Breast epithelium (tissue), 4 donors: ENCODE results near the gene MPRIP. TPM values are rescaled to one million over a fixed set of nuclear protein-coding genes. Genes with fewer than 3 reads are reported as not detected.
A peak's percentile ranks its signal among the peaks of the same experiment; 100 is the strongest.

Source experiments
- DNase-seq, 2 donors: peaks; one replicate each; pipeline ENCODE4 v3.0.0-alpha.2; 2019; ENCODE audit warnings: low spot score in 2 of 2
- H3K27ac ChIP-seq, 2 donors: fragments of 200-600 bp; sonication (generic) in 1 of 2; one replicate each; pipeline ENCODE4 v1.5.1; 2016 to 2019; ENCODE audit warnings: mild to moderate bottlenecking in 1 of 2
- H3K27me3 ChIP-seq, 2 donors: fragments of 200-600 bp; sonication (generic) in 1 of 2; one replicate each; pipeline versions ENCODE4 v1.5.1 to v1.6.0; 2017 to 2019; ENCODE audit warnings: control low read depth in 1 of 2, mild to moderate bottlenecking in 1 of 2
- H3K36me3 ChIP-seq: fragments of 200-600 bp; one replicate; pipeline ENCODE4 v1.5.1; 2019
- H3K4me1 ChIP-seq, 2 donors: fragments of 200-600 bp; sonication (generic); one replicate each; pipeline ENCODE4 v1.5.1; 2016 to 2019; ENCODE audit warnings: control low read depth in 1 of 2
- H3K4me3 ChIP-seq, 3 donors: fragments of 200-600 bp; sonication (generic); 1 replicate in 2 of 3; 2 replicates in 1 of 3; pipeline ENCODE4 v1.5.1; 2016 to 2019; ENCODE audit warnings: mild to moderate bottlenecking in 3 of 3, moderate library complexity in 2 of 3
- H3K9me3 ChIP-seq, 2 donors: fragments of 200-600 bp; sonication (generic) in 1 of 2; one replicate each; pipeline ENCODE4 v1.5.1; 2016 to 2019; ENCODE audit warnings: control low read depth in 1 of 2
- POLR2A ChIP-seq: fragments of 450-650 bp; IDR thresholded peaks from one replicate; pipeline ENCODE4 v1.6.1; 2016; ENCODE audit warnings: antibody characterized with exemption, mild to moderate bottlenecking, moderate library complexity
- POLR2AphosphoS5 ChIP-seq, 3 donors: sonication (generic); formaldehyde crosslinking; IDR thresholded peaks; one replicate each; pipeline ENCODE4 v1.6.1; 2017; ENCODE audit warnings: antibody characterized with exemption in 3 of 3
- intact Hi-C: fragments of 100-400 bp; cut with DNase I; formaldehyde crosslinking; loops from one replicate; pipeline ENCODE4 v1.15.1; 2023; ENCODE audit warnings: low total_unique reads
- total RNA-seq, 3 donors: library from RNA; depleted of rRNA; stranded (reverse); fragments of >200 nt; gene quantifications; one replicate each; pipeline ENCODE4 v1.1.0, GENCODE V29; 2016
- TF ChIP-seq, protein P1 (sequence below), 3 donors: fragments of 450-650 bp; IDR thresholded peaks; one replicate each; pipeline ENCODE4 v1.5.1; 2016 to 2017; ENCODE audit warnings: antibody characterized with exemption in 3 of 3, mild to moderate bottlenecking in 3 of 3, moderate library complexity in 3 of 3

MPRIP gene
- total RNA-seq, 3 donors from 2014 or later: 93.1 to 136 (median 124) TPM

GRCh38 chr17:17169396-17169795 lies 127.1 kb downstream of the MPRIP start:
- Histone ChIP-seq H3K27me3 (no peaks in the 10 kb centered on the region), H3K36me3 (no peaks in the 10 kb centered on the region), H3K27ac (no peak overlapping the region), H3K4me1 (no peaks in the 10 kb centered on the region), H3K9me3 (no peaks in the 10 kb centered on the region), H3K4me3 (no peak overlapping the region)
- TF ChIP-seq POLR2A: no peak
- TF ChIP-seq, protein P1, sequence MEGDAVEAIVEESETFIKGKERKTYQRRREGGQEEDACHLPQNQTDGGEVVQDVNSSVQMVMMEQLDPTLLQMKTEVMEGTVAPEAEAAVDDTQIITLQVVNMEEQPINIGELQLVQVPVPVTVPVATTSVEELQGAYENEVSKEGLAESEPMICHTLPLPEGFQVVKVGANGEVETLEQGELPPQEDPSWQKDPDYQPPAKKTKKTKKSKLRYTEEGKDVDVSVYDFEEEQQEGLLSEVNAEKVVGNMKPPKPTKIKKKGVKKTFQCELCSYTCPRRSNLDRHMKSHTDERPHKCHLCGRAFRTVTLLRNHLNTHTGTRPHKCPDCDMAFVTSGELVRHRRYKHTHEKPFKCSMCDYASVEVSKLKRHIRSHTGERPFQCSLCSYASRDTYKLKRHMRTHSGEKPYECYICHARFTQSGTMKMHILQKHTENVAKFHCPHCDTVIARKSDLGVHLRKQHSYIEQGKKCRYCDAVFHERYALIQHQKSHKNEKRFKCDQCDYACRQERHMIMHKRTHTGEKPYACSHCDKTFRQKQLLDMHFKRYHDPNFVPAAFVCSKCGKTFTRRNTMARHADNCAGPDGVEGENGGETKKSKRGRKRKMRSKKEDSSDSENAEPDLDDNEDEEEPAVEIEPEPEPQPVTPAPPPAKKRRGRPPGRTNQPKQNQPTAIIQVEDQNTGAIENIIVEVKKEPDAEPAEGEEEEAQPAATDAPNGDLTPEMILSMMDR (IDR thresholded peaks at IDR 0.05): no peak
- intact Hi-C loops: no loop called here
- no peak for DNase-seq

DNA sequence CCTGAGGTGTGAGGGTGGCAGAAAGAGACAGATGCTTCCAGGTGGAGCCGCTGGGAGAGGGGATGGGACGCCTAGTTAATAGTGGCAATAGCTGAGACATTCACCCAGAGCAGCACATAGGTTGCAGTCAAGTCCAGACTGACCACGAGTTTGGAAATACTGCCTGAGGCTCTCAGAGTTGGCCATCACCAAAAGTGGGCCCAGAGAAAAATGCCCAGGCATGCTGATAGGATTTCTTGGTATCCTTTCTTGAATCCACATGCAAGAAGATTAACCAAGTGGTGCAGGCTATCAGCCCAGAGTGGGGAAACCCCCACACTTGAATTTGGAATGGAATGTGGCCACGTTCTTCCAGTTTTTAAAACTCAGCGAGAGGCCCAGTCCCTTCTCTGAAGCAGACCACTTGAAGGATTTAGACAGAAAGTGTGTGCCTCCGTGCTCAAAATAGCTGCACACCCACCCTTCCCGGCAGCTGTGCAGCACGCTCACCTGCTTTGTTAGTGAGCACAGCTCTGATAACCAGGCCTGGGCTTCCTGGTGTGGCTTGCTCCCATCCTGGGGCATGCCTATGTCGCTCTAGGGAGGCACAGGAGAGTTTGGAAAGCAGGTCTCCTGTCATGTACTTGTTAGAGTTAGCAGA lies 128.2 kb downstream of the MPRIP start:
- Histone ChIP-seq H3K27ac (peak overlapping the region; percentile 33 to 63), H3K4me1 (no peaks in the 10 kb centered on the region), H3K4me3 (no peak overlapping the region), H3K27me3 (no peaks in the 10 kb centered on the region), H3K36me3 (no peaks in the 10 kb centered on the region), H3K9me3 (no peaks in the 10 kb centered on the region)
- intact Hi-C loops: loop anchor here (1.0 kb wide), 1 partner anchor 10 kb away; no protein-coding TSS in a partner anchor
- no peak for TF ChIP-seq POLR2A
- TF ChIP-seq, protein P1 (IDR thresholded peaks at IDR 0.05): no peak
- no peak for TF ChIP-seq POLR2AphosphoS5 (IDR thresholded peaks at IDR 0.05)
- DNase-seq: peak in 1 of 2 donors; percentile 65

- H3K4me3 ChIP-seq: no peak overlapping the region
- H3K27me3 ChIP-seq: no peaks in the 10 kb centered on the region
- no peaks in the 10 kb centered on the region for H3K4me1 ChIP-seq
- TF ChIP-seq POLR2AphosphoS5 (IDR thresholded peaks at IDR 0.05) (no peak), POLR2A (no peak)
- TF ChIP-seq, protein P1 (IDR thresholded peaks at IDR 0.05): no peak
- intact Hi-C loops: no loop called here
- DNase-seq: no peak
- H3K27ac ChIP-seq: peak overlapping the region; percentile 33 to 63
- H3K36me3 ChIP-seq: no peaks in the 10 kb centered on the region
- H3K9me3 ChIP-seq: no peaks in the 10 kb centered on the region
These were observed 128.9 kb downstream of the MPRIP start for GRCh38 chr17:17171186-17171585.

DNA sequence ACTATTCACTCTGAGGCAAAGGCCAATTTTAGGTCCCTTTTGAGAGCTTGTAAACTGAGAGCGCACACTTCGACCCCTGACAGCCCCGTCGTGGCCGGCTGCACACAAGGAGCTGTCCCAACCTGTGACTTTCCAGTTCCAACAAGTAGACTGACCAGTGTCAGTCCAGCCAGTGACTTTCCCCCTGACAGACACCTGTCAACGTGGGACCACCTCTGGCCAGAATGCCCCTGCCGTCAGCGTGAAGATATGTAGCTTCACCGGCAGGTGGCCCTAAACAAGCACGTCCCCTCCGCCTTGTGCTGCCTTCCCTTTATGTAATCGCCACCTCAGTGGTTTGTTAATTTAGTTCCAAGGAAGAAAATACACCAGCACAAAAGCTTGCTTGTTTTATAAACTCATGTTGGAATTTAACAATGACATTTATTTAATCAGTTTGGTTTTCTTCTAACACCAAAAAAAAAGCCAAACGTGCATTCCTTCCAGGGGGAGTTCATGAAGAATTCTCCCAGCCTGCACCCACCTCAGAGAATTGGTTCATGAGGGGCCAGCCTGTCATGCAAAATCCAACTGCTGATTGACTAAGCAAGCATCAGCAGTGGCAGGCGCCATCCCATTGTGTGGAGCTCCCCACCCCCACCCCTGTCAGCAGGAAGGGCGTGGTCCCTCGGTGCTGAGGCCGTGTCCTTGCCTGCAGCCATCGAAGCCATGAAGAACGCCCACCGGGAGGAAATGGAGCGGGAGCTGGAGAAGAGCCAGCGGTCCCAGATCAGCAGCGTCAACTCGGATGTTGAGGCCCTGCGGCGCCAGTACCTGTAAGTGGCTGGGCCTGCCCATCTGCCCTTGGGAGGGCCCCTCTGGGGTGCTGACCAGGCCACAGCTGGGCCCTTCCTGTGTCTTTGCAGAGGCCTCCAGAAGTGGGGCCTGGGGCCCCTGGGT lies 130.0 kb downstream of the MPRIP start:
- no peaks in the 10 kb centered on the region for H3K4me1 ChIP-seq
- H3K36me3 ChIP-seq: peaks cover 8% of the 10 kb centered on the region
- H3K4me3 ChIP-seq: no peak overlapping the region
- DNase-seq: no peak
- H3K27ac ChIP-seq: no peak overlapping the region
- no peaks in the 10 kb centered on the region for H3K27me3 ChIP-seq
- no peaks in the 10 kb centered on the region for H3K9me3 ChIP-seq
- TF ChIP-seq POLR2AphosphoS5 (IDR thresholded peaks at IDR 0.05): no peak
- TF ChIP-seq POLR2A: no peak
- TF ChIP-seq, protein P1 (IDR thresholded peaks at IDR 0.05): no peak
- intact Hi-C loops: no loop called here

DNA sequence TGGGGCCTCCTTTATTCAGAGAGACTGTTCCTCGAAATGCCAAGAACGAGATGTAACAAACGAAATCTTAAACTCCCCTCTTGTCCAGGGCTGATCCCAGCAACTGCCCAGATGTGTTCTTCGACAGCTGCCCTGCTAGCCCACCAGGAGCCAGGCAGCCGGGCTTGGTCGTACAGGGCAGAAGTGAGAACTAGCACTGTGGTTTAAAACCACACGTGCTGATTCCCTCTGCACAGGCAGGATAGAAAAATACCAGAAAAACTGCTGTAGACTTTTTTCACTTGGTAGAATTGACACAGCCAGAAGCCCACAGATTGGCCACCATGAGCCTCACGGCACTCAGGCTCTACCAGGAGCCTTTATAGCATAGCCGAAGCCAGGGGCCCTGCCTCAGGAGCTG lies 130.7 kb downstream of the MPRIP start:
- peaks cover 10% of the 10 kb centered on the region for H3K36me3 ChIP-seq
- H3K4me3 ChIP-seq: no peak overlapping the region
- no peak for TF ChIP-seq POLR2AphosphoS5 (IDR thresholded peaks at IDR 0.05)
- TF ChIP-seq POLR2A: no peak
- TF ChIP-seq, protein P1 (IDR thresholded peaks at IDR 0.05): no peak
- H3K27ac ChIP-seq: no peak overlapping the region
- intact Hi-C loops: no loop called here
- DNase-seq: no peak
- no peaks in the 10 kb centered on the region for H3K9me3 ChIP-seq
- H3K4me1 ChIP-seq: no peaks in the 10 kb centered on the region
- H3K27me3 ChIP-seq: no peaks in the 10 kb centered on the region
